Thymus (tissue), 11 donors: Measurements from ENCODE around the gene RPL13. TPM values are rescaled to one million over a fixed set of nuclear protein-coding genes. Genes with fewer than 3 reads are reported as not detected.

Source experiments
- DNase-seq, 9 donors: peaks; one replicate each; pipeline ENCODE4 v3.0.0-alpha.2; 2013; ENCODE audit warnings: low spot score in 9 of 9, low read depth in 6 of 9, missing footprints in 1 of 9
- H3K27ac ChIP-seq, 2 donors: one replicate each; pipeline ENCODE4 v1.5.1; 2013; ENCODE audit warnings: control low read depth in 1 of 2, low read depth in 1 of 2, low read length in 1 of 2, mild to moderate bottlenecking in 1 of 2, moderate library complexity in 1 of 2
- H3K27me3 ChIP-seq, 2 donors: one replicate each; pipeline ENCODE4 v1.5.1; 2013; ENCODE audit warnings: low read length in 1 of 2; ENCODE audit not compliant: control insufficient read depth in 2 of 2, insufficient read depth in 1 of 2
- H3K36me3 ChIP-seq, 2 donors: one replicate each; pipeline ENCODE4 v1.5.1; 2013; ENCODE audit warnings: low read length in 1 of 2, mild to moderate bottlenecking in 1 of 2, moderate library complexity in 1 of 2; ENCODE audit not compliant: control insufficient read depth in 2 of 2, insufficient read depth in 2 of 2
- H3K4me1 ChIP-seq, 2 donors: one replicate each; pipeline ENCODE4 v1.5.1; 2013; ENCODE audit warnings: low read length in 2 of 2; ENCODE audit not compliant: control insufficient read depth in 2 of 2, insufficient read depth in 2 of 2
- H3K4me3 ChIP-seq, 2 donors: one replicate each; pipeline ENCODE4 v1.5.1; 2013; ENCODE audit warnings: low read length in 2 of 2, control low read depth in 1 of 2, mild to moderate bottlenecking in 1 of 2
- H3K9me3 ChIP-seq, 2 donors: one replicate each; pipeline ENCODE4 v1.5.1; 2013; ENCODE audit warnings: low read length in 1 of 2, mild to moderate bottlenecking in 1 of 2; ENCODE audit not compliant: control insufficient read depth in 2 of 2, insufficient read depth in 1 of 2
- WGBS: extraction: QIAGEN DNeasy Blood & Tissue Kit; methylation state at CpG from one replicate; pipeline ENCODE4 v1.1.7; 2013; 5-methylcytosine and 5-hydroxymethylcytosine counted together
- polyA plus RNA-seq: library from polyadenylated mRNA; stranded (reverse); fragments of 200-250 nt; gene quantifications from one replicate; pipeline ENCODE4 v1.2.3, GENCODE V29; 2013
- total RNA-seq: library from RNA; stranded (reverse); fragments of 120-200 nt; gene quantifications from one replicate; pipeline ENCODE4 v1.2.4, GENCODE V29; 2013
- donor health status: healthy.

The RPL13 gene
- total and polyA plus RNA-seq, 2 donors = 4,686 to 5,597 TPM

GRCh38 chr16:89596061-89596689 lies 35.7 kb downstream of the RPL13 start:
- H3K9me3 ChIP-seq = no peaks in the 10 kb centered on the region
- H3K4me1 ChIP-seq = peaks cover 7 to 58% of the 10 kb centered on the region in 2 donors
- no peaks in the 10 kb centered on the region for H3K27me3 ChIP-seq
- 96% methylated on average over 25 of the region's 25 CpGs for WGBS
- no peak overlapping the region for H3K4me3 ChIP-seq
- no peak for DNase-seq
- H3K36me3 ChIP-seq = no peaks in the 10 kb centered on the region
- H3K27ac ChIP-seq = no peak overlapping the region

GRCh38 chr16:89596957-89597649 lies 36.6 kb downstream of the RPL13 start:
- H3K27me3 ChIP-seq = peaks cover 0 to 3% of the 10 kb centered on the region in 2 donors
- DNase-seq = no peak
- H3K4me1 ChIP-seq = peaks cover 10 to 62% of the 10 kb centered on the region in 2 donors
- no peak overlapping the region for H3K4me3 ChIP-seq
- no peaks in the 10 kb centered on the region for H3K9me3 ChIP-seq
- WGBS = 91% methylated on average over 19 of the region's 19 CpGs
- no peaks in the 10 kb centered on the region for H3K36me3 ChIP-seq
- no peak overlapping the region for H3K27ac ChIP-seq

- WGBS = 94% methylated on average over 14 of the region's 14 CpGs
- Histone ChIP-seq H3K27me3 (peaks cover 0 to 10% of the 10 kb centered on the region in 2 donors), H3K27ac (no peak overlapping the region), H3K9me3 (no peaks in the 10 kb centered on the region), H3K4me3 (no peak overlapping the region), H3K4me1 (peaks cover 21 to 73% of the 10 kb centered on the region in 2 donors), H3K36me3 (no peaks in the 10 kb centered on the region)
- DNase-seq = no peak
These were observed 37.7 kb downstream of the RPL13 start for GRCh38 chr16:89598199-89598598.

DNA sequence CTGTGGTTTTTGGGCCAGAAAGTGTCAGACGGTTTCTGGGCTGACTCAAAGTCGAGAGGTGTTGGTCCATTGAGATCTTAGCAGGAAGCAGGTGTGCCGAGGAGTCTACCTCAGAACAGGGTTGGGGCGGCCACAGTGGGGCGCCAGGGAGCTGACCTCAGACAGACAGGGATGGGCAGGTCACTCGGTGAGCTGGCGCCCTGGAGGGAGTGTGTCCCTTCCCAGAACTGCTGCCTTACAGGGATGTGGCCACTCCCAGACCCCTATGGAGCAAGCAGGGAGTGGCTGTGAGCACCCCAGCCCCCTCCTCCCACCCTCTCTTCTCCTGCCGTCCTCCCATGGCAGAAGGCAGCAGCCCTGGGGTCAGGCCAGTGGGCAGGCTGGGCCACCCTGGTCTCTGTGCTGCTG lies 39.0 kb downstream of the RPL13 start:
- DNase-seq = peak in 3 of 9 donors; percentile 58 to 70 (median 61)
- Histone ChIP-seq H3K4me3 (no peak overlapping the region), H3K27ac (no peak overlapping the region), H3K27me3 (peaks cover 0 to 10% of the 10 kb centered on the region in 2 donors), H3K36me3 (no peaks in the 10 kb centered on the region), H3K4me1 (peaks cover 14 to 63% of the 10 kb centered on the region in 2 donors), H3K9me3 (no peaks in the 10 kb centered on the region)
- WGBS = 32% methylated on average over 8 of the region's 8 CpGs

- no peak for DNase-seq
- no peak overlapping the region for H3K4me3 ChIP-seq
- H3K9me3 ChIP-seq = no peaks in the 10 kb centered on the region
- no peaks in the 10 kb centered on the region for H3K36me3 ChIP-seq
- no peak overlapping the region for H3K27ac ChIP-seq
- H3K4me1 ChIP-seq = peaks cover 16 to 63% of the 10 kb centered on the region in 2 donors
- peaks cover 0 to 10% of the 10 kb centered on the region in 2 donors for H3K27me3 ChIP-seq
- 93% methylated on average over 10 of the region's 10 CpGs for WGBS
These were observed 39.4 kb downstream of the RPL13 start for GRCh38 chr16:89599902-89600301.

DNA sequence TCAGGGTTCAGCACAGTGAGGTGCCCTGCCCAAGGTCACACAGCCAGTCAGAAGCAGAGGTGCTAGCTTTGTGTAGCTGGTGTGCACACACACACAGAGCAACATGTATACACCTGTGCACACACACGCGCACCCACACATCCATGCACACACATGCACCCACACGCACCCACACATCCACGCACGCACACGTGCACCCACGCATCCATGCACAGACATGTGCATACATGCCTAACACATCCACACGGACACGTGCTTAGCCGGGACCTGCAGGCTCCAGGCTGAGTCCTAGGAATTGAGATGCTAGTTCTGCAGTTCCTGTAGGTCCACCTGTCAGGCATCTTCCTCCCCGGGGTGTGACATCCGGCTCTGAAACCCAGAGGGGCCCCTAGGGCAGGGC lies 39.9 kb downstream of the RPL13 start:
- Histone ChIP-seq H3K36me3 (no peaks in the 10 kb centered on the region), H3K27ac (no peak overlapping the region), H3K27me3 (peaks cover 0 to 10% of the 10 kb centered on the region in 2 donors), H3K9me3 (no peaks in the 10 kb centered on the region), H3K4me3 (no peak overlapping the region), H3K4me1 (peaks cover 17 to 63% of the 10 kb centered on the region in 2 donors)
- WGBS = 91% methylated on average over 12 of the region's 12 CpGs
- no peak for DNase-seq

DNA sequence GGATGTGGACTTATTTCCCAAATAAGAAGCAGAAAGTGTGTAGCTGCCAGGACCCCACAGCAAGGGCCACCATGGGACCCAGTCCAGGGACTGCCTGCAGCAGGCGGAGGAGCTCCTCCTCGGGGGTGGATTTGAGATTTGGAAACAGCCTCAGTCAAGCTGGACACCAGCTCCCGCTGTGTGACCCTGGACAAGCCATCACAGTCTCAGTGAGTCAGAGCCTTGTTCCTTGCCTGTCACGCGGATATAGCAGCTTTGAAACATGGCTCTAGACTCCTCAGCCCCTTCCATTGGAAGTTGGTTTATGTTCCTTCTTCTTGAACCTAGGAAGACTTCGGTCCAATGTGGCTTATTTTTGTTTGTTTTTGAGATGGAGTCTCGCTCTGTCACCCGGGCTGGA lies 40.5 kb downstream of the RPL13 start:
- peaks cover 0 to 10% of the 10 kb centered on the region in 2 donors for H3K27me3 ChIP-seq
- WGBS = 93% methylated on average over 8 of the region's 8 CpGs

DNA sequence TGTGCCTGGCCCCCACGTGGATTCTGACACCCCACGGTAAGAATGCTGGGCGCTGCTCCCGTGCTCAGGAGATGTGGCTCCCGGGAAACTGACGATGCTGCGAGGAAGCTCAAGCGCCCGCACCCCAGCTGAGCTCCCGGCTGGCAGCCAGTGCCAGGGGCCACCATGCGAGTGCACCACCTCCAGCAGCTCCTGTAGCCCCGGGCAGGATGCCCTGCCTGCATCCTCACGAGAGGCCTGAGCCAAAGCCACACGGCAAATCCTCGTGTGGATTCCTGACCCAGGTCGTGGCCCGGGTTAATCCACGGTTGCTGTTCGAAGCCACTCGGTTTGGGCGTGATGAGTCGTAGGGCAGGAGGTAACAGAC lies 41.4 kb downstream of the RPL13 start:
- no peaks in the 10 kb centered on the region for H3K9me3 ChIP-seq
- H3K27me3 ChIP-seq = peaks cover 0 to 10% of the 10 kb centered on the region in 2 donors
- H3K4me3 ChIP-seq = no peak overlapping the region
- H3K27ac ChIP-seq = peak overlapping the region in 1 of 2 donors; percentile 60
- WGBS = 80% methylated on average over 22 of the region's 22 CpGs
- no peaks in the 10 kb centered on the region for H3K36me3 ChIP-seq
- no peak for DNase-seq
- H3K4me1 ChIP-seq = peaks cover 19 to 64% of the 10 kb centered on the region in 2 donors

More for the DNA sequence above, 40.5 kb downstream of the RPL13 start:
- Histone ChIP-seq H3K4me1 (peaks cover 19 to 64% of the 10 kb centered on the region in 2 donors), H3K27ac (no peak overlapping the region), H3K4me3 (no peak overlapping the region), H3K9me3 (no peaks in the 10 kb centered on the region), H3K36me3 (no peaks in the 10 kb centered on the region)
- no peak for DNase-seq

GRCh38 chr16:89602273-89602951 lies 41.9 kb downstream of the RPL13 start:
- Histone ChIP-seq H3K4me3 (no peak overlapping the region), H3K9me3 (no peaks in the 10 kb centered on the region), H3K27me3 (peaks cover 0 to 10% of the 10 kb centered on the region in 2 donors), H3K27ac (peak overlapping the region; percentile 60 to 77), H3K36me3 (no peaks in the 10 kb centered on the region), H3K4me1 (peaks cover 23 to 64% of the 10 kb centered on the region in 2 donors)
- peak in 2 of 9 donors; percentile 36 to 69 for DNase-seq
- WGBS = 6% methylated on average over 22 of the region's 22 CpGs
